ENCODE results near the gene MYH7B. TPM values are rescaled to one million over a fixed set of nuclear protein-coding genes. Genes with fewer than 3 reads are reported as not detected.

Gene MYH7B
- total and polyA plus RNA-seq, 2 experiments from 2014 or later = 73.2 to 112 TPM

DNA sequence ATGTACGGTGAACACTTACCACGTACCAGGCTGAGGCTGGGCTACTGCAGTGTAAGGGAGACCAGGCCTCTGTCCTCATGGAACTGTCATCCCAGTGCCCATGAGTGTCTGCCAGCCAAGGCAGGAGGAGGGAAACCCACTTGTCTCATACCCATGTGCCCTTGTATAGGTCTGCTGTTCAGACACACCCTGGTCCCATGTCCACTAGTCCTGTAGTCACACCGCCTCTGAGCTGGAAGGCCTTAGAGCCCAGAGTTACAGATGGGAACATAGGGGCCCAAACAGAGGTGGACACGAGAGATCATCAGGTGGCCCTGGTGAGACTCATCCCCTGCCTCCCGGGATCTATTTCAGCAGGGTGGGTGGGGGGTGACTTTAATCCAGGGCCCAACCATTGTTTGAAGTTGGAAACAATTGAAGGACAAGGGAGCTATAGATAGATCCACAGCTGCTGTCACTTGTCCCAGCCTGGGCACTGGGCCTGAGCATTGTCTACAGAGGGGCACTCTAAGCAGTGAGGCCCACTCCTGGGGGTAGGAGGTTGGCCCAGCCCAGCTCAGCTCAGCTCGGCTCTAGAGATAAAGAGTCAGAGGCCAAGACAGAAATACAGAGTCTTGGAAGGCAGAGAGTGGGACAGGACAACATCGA, 14.6 kb downstream of the MYH7B start:
- Histone ChIP-seq H3K27ac (peak overlapping the region; percentile 95), H3K27me3 (no peaks in the 10 kb centered on the region), H3K4me1 (ENCODE audit: low read depth) (peaks cover 73% of the 10 kb centered on the region), H3K9me3 (ENCODE audit: low read depth) (no peaks in the 10 kb centered on the region), H3K4me3 (no peak overlapping the region), H3K36me3 (no peaks in the 10 kb centered on the region)
- DNase-seq (ENCODE audit: low read depth in 1 of 2, low spot score in 1 of 2) = no peak
- TF ChIP-seq, protein P1, sequence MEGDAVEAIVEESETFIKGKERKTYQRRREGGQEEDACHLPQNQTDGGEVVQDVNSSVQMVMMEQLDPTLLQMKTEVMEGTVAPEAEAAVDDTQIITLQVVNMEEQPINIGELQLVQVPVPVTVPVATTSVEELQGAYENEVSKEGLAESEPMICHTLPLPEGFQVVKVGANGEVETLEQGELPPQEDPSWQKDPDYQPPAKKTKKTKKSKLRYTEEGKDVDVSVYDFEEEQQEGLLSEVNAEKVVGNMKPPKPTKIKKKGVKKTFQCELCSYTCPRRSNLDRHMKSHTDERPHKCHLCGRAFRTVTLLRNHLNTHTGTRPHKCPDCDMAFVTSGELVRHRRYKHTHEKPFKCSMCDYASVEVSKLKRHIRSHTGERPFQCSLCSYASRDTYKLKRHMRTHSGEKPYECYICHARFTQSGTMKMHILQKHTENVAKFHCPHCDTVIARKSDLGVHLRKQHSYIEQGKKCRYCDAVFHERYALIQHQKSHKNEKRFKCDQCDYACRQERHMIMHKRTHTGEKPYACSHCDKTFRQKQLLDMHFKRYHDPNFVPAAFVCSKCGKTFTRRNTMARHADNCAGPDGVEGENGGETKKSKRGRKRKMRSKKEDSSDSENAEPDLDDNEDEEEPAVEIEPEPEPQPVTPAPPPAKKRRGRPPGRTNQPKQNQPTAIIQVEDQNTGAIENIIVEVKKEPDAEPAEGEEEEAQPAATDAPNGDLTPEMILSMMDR (IDR thresholded peaks at IDR 0.05; ENCODE audit: low read depth, low read length) = no peak

DNA sequence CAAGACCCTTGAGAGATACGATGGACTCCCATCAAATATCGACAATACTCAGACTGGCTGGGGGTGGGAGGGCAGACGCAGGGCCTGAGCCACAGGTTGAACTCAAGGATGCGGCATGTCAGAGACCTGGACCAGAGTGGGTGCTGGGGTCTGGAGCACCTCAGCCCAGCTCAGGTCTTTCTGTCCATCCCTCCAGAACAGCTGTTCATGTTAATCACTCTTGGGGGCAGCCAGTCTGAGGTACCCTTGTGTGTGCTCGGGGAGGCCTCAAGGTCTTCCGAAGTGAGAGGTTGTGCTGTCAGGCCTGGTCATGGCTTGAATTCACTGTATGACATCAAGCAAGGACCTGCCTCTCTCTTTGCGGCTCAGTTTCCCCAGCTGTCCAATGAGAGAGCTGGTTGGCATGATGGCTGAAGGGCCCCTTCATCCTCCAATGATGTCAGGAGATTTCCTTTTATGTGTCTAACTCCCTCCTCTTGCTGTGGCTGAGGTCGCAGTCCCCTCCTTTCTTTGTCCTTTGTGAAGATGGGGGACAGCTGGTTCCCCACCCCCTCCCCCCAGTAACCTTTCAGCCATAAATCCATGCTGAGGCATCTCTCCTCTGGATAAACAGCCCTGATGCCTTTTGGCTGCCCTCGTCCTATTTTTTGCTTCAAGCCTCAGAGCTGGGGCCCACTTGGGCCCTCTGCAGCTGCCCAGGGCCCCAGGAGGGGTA, 15.3 kb downstream of the MYH7B start:
- Histone ChIP-seq H3K27ac (peak overlapping the region; percentile 95), H3K4me1 (ENCODE audit: low read depth) (peaks cover 67% of the 10 kb centered on the region), H3K27me3 (no peaks in the 10 kb centered on the region), H3K9me3 (ENCODE audit: low read depth) (no peaks in the 10 kb centered on the region), H3K36me3 (no peaks in the 10 kb centered on the region), H3K4me3 (no peak overlapping the region)
- no peak for DNase-seq (ENCODE audit: low read depth in 1 of 2, low spot score in 1 of 2)
- TF ChIP-seq, protein P1 (IDR thresholded peaks at IDR 0.05; ENCODE audit: low read depth, low read length) = no peak

DNA sequence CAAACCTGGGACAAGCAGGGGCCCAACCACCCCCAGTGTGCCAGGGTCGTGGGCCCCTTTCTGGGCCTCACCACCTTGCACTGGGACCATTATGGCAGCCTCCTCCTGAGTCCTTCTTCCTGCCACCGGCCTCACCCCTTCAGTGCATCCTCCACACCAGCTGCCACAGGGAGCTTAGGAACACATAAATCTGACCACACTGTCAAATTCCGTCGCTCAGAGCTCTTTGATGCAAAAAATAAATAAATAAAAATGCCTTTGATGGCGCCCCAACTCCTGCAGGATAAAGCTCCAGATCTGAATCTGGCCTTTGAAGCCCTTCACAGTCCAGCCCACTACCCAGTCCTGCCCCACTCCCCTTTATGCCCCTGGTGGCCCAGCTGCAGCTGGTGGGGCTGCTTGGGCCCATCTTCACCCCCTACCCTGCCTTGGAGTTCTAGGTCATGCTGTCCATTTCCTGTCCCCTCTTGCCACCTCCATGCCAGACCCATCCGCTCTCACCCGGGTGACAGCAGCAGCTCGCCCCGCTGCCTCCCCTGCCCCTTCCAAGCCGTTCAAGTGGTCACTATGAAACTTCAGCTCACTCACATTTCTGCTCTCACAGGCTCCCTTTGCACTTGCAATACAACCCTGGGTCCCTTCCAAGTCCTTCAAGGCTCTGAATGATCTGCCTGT, 16.0 kb downstream of the MYH7B start:
- TF ChIP-seq, protein P1 (IDR thresholded peaks at IDR 0.05; ENCODE audit: low read depth, low read length) = no peak
- H3K4me1 ChIP-seq (ENCODE audit: low read depth) = peaks cover 72% of the 10 kb centered on the region
- no peak for DNase-seq (ENCODE audit: low read depth in 1 of 2, low spot score in 1 of 2)
- H3K27ac ChIP-seq = peak overlapping the region; percentile 6
- H3K27me3 ChIP-seq = no peaks in the 10 kb centered on the region
- H3K4me3 ChIP-seq = no peak overlapping the region
- no peaks in the 10 kb centered on the region for H3K9me3 ChIP-seq (ENCODE audit: low read depth)
- H3K36me3 ChIP-seq = no peaks in the 10 kb centered on the region

DNA sequence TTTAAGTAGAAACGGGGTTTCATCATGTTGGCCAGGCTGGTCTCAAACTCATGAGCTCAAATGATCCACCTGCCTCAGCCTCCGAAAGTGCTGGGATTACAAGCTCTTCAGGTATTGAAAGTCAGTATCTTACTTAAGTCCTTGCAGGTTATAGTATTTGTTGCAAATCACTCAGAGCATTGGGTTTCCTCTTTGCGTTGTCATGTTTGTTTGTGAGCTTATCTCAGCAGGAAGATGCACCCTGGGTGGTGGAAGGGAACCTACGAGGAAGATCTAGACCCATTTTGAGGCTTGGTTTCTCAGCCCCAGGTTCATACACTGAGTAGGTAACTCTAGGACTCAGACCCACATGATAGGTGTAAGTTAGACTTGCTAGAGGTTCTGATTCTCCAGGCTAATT, 18.6 kb downstream of the MYH7B start:
- Histone ChIP-seq H3K4me1 (ENCODE audit: low read depth) (peaks cover 75% of the 10 kb centered on the region), H3K27me3 (no peaks in the 10 kb centered on the region), H3K4me3 (no peak overlapping the region), H3K27ac (peak overlapping the region; percentile 9), H3K36me3 (no peaks in the 10 kb centered on the region), H3K9me3 (ENCODE audit: low read depth) (no peaks in the 10 kb centered on the region)
- DNase-seq (ENCODE audit: low read depth in 1 of 2, low spot score in 1 of 2) = no peak
- TF ChIP-seq, protein P1 (IDR thresholded peaks at IDR 0.05; ENCODE audit: low read depth, low read length) = no peak

DNA sequence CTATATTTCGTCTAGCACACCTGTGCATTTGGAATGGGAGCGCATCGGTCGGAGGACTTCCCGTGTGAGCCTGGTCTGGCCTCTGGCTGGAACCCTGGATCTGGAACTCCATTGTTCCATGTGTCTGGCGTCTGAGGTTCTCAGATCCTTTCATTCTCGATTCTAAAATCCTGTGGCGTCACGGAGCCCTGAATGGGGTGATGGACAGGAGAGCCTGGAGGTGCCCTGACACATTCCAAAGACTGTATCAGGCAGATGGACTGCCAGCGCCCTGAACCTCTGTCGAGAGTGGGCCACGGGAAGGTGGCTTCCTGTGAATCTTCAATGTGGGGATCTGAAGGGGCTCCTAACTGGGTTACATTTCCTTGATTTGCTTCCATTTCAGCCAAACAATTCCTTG, 20.6 kb downstream of the MYH7B start:
- H3K27me3 ChIP-seq = no peaks in the 10 kb centered on the region

More for the DNA sequence above, 20.6 kb downstream of the MYH7B start:
- Histone ChIP-seq H3K4me3 (no peak overlapping the region), H3K4me1 (ENCODE audit: low read depth) (peaks cover 65% of the 10 kb centered on the region), H3K9me3 (ENCODE audit: low read depth) (no peaks in the 10 kb centered on the region), H3K36me3 (peaks cover 4% of the 10 kb centered on the region), H3K27ac (peak overlapping the region; percentile 93)
- TF ChIP-seq, protein P1 (IDR thresholded peaks at IDR 0.05; ENCODE audit: low read depth, low read length) = no peak
- DNase-seq (ENCODE audit: low read depth in 1 of 2, low spot score in 1 of 2) = no peak

Data from cardiac muscle cell (in vitro differentiated cells and primary cell).